ENCODE measurements around the gene MDK.
"Not testable (repeated sequence)": the region's sequence is repeated elsewhere in the genome, so short reads cannot be mapped to it uniquely, and the experiment has no call there.

Gene MDK

DNA sequence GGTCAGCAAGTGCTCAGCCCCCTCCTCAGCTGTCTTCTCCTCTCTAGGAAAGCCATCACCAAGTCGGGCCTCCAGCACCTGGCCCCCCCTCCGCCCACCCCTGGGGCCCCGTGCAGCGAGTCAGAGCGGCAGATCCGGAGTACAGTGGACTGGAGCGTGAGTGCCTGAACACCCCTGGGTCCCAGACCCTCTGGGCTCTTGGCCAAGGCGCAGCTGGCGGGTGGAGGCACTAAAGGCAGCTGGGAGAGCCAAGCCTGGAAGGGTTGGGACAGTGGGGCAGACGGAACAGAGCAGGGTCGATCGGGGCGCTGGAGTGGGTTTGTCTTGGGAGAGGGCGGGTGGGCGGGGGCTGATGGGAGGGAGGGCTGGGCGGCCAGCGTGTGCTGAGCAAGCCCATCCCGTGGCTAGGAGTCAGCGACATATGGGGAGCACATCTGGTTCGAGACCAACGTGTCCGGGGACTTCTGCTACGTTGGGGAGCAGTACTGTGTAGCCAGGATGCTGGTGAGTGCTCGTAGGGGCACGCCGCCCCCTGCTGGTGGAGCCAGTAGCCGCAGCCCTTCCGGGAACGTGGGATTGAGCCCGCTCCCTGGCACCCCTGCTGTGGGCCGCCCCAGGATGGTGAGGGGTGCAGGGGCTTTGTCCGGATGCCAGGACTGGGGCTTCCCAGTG, 14.1 kb upstream of the MDK start:
- peak; percentile 66 for DNase-seq (ENCODE audit: low spot score)

DNA sequence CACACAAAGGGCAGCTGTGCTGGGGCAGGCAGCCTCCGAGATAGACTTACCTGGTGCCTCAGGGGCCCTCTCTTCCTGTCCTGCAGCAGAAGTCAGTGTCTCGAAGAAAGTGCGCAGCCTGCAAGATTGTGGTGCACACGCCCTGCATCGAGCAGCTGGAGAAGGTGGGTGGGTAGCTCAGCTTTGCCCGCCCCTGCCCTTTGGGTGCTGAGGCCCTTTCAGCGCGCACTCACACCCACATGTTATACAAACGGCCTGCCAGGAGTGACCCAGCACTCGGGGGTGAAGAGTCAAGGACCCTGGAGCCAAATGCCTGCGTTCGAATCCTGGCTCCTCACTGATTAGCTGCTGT, 13.6 kb upstream of the MDK start:
- DNase-seq (ENCODE audit: low spot score) = no peak

DNA sequence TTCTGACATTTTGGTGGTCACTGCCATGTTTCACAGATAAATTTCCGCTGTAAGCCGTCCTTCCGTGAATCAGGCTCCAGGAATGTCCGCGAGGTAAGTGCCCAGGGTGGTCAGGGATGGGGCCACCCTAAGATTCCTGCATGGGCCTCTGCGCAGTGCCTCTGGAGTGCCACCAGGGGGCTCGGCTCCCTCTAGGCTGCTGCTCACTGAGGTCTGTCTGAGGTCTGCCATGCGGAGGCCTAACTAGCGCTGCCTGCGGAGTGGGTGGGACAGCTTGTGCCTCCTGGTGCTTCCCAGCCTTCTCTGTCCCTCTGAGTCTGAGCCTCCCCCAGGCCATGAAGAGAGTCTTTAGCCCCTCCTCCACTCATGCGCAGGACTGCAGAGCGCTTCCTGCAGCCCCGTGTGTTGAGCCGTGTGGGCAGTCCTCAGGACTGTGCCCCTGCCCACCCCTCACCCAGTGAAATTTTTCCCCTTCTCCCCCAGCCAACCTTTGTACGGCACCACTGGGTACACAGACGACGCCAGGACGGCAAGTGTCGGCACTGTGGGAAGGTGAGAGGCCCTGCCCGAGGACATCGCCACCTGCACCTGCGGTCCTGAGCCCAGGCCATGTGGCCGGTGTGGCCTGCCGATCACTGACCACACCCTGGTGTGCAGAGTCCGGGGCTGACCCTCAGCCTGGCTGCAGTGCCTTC, 11.9 kb upstream of the MDK start:
- DNase-seq (ENCODE audit: low spot score) = peak; percentile 63

DNA sequence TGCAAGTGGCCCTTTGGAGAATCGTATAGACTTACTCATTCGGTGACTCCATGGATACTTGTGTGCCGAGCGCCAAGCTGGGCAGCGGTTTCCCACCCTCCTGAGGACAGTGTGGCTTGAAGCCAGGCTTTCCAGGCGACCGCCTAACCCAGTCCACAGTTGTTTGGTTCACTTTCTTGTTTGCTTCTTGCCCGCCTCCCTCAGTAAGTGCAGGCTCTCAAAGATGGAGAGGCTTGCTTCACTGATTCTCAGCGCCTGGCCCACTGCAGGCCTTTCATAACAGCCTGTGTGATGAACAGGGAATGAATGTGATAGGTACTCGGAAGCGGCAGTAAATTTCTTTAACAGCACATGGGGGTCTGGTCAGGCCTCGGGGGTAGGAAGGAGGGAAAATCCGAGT, 11.2 kb upstream of the MDK start:
- DNase-seq (ENCODE audit: low spot score) = no peak

DNA sequence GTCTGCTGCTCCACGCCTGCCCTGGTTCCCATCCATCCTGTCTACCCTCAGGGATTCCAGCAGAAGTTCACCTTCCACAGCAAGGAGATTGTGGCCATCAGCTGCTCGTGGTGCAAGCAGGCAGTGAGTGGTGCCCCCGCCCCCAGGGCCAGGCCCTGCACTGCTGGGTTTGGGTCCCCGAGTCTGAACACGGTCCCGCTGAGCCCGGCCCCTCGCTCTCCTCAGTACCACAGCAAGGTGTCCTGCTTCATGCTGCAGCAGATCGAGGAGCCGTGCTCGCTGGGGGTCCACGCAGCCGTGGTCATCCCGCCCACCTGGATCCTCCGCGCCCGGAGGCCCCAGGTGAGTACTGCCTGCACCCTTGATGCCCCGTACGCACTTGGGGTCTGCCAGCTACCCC, 10.2 kb upstream of the MDK start:
- not testable (repeated sequence) for DNase-seq (ENCODE audit: low spot score)

DNA sequence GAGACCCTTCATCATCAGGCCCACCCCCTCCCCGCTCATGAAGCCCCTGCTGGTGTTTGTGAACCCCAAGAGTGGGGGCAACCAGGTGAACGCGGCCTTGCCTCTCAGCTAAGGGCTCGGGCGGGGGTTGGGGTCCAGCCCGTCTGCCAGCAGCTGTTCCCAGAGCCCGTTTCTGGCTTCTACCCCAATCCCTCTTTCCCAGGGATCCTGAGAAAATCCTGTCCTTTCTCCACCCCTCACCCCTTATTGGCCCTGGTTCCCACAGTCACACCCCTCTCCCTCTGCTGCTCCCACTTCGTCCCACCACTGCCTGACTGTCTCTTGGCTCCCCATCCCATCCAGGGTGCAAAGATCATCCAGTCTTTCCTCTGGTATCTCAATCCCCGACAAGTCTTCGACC, 9.4 kb upstream of the MDK start:
- DNase-seq (ENCODE audit: low spot score) = no peak

DNA sequence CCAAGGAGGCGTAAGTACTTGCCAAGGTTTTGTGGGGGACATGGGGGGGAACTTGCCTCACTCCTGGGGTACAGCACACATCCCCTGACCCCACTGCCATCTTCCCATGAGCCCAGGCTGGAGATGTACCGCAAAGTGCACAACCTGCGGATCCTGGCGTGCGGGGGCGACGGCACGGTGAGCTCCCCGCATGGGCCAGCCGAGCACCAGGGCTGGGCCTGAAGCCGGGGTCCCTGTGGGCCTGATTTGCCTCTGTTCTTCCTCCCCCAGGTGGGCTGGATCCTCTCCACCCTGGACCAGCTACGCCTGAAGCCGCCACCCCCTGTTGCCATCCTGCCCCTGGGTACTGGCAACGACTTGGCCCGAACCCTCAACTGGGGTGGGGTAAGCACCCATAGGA, 9.0 kb upstream of the MDK start:
- not testable (repeated sequence) for DNase-seq (ENCODE audit: low spot score)

DNA sequence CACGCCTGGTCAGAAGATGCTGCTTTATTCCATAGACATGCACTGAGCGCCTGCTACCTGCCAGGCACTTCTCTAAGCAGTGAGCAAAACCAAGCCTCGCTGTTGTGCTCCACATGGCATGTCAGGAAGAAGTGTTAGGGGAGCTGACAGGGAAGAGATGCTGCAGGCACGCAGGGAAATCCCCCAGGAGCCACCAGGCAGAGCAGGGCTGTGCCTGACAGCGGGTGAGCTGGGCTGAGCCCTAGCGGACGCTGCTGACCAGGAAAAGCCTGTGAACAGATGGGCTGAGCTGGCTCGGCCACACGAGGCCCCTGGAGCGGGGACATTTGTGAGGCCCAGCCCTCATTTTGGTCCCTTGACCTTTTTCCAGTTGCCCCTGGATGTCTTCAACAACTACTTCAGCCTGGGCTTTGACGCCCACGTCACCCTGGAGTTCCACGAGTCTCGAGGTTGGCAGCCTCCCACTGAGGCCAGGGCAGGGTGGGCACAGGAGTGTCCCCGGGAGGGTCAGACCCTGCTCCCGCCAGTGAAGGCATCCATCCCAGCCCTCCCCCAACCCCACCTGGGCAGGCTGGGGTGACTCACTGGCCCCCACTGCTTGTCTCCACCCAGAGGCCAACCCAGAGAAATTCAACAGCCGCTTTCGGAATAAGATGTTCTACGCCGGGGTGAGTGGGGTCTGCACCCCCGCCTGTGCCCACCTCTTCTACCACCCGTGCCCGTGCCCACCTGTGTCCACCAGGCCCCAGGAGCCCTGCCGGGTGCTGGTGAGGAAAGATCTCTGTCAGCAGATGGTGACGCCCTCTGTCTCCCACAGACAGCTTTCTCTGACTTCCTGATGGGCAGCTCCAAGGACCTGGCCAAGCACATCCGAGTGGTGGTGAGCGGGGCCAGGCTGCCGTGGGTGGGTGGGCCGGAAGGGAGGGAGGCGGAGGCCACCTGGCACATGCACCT, 7.4 kb upstream of the MDK start:
- DNase-seq (ENCODE audit: low spot score) = no peak

DNA sequence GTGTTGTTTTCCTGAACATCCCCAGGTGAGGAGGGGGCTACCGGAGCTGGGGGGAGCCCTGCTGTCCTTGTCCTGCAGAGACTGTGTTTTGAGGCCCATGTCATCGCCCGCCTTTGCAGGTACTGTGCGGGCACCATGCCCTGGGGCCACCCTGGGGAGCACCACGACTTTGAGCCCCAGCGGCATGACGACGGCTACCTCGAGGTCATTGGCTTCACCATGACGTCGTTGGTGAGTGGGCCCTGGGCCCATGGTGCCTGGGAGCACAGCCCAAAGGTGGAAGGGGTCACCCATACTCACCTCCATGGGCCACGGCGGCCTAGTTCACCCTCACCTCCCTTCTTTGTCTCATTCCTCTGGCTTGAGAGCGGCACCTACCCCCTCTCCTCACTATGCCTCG, 6.7 kb upstream of the MDK start:
- no peak for DNase-seq (ENCODE audit: low spot score)

DNA sequence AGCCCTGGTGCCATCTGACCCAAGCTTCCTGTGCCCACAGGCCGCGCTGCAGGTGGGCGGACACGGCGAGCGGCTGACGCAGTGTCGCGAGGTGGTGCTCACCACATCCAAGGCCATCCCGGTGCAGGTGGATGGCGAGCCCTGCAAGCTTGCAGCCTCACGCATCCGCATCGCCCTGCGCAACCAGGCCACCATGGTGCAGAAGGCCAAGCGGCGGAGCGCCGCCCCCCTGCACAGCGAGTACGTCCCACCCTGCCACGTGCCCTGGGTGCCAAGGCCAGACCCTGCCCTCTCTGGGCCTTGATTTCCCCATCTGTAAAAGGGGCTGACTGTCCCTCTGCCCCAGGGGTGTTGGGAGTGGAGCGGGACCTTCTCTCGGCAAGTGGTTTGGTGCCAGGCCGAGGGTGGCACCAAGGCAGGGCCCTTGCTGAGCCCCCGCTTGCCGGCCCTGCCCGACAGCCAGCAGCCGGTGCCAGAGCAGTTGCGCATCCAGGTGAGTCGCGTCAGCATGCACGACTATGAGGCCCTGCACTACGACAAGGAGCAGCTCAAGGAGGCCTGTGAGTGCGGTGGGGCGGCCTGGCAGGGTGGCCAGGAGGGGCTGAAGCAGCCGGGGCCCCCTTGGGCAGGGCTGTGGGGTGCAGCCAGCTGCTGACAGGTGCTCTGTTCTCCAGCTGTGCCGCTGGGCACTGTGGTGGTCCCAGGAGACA, 5.9 kb upstream of the MDK start:
- DNase-seq (ENCODE audit: low spot score) = no peak

DNA sequence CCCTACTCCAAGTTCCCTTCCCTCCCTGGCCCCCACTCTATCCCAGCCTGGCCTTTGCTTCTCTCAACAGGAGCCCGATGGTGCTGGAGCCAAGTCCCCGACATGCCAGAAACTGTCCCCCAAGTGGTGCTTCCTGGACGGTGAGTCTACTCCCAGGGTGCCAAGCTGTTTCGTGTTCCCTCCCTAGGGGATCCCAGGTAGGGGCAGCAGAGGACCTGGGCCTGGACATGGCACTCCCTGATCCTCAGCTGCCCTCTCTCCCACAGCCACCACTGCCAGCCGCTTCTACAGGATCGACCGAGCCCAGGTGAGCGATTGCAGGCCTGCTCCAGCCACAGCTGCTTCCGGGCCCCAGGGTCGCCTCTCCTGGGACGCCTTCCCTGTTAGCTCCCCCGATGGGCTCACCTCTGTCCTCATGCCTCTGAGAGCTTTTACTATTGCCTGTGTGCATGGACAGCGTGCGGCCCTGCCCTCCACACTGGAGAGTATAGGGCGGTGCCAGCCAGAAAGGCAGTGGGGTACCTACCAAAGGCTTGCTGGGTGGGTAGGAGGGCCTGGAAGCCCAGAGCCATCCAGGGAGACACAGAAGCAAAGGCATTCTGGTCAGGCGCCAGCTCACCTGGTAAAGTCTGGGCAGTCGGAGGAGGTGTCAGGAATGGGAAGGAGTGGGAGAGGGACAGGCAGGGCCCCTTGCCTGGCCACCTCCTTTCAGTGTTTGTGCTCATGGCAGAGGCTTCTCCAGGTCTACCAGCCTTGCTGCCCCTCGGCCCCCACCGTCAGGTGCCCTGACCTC, 5.0 kb upstream of the MDK start:
- no peak for DNase-seq (ENCODE audit: low spot score)

DNA sequence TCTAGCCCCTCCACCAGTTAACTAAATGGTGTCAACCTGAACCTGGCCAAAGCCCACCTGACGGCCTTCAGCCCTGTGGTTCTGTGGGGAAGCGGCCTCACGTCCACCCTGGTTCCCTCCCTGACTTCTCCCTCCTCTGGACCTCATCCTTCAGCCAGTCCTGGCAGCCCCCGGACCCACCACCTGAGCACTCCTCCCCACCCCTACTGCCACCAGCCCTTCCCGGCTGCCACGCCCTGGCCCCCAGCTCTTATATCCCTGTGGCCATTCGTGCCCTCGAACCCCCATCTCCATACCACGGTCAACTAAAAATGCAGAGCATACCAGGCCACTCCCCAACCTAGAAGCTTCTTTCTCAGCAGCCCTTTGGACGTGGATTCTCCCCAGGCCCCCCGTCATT, 4.2 kb upstream of the MDK start:
- no peak for DNase-seq (ENCODE audit: low spot score)

DNA sequence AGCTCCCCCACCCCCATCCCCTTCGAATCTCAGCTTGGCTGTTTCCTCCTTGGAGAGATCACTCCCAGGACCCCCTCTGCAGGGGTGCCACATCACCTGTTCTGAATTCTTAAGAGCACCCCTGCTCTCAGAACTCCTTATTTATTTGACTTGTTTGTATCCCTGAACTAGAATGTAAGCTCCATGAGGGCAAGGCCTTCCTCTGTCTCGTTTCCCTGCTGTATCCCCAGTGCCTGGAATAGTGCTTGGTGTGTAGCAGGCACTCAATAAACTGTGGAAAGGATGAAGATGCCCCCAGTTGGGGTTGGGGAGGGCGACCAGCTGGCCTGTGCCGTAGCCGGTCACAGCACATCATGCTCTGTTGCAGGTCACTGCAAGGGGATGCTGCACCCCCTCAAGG, 3.6 kb upstream of the MDK start:
- DNase-seq (ENCODE audit: low spot score) = no peak

DNA sequence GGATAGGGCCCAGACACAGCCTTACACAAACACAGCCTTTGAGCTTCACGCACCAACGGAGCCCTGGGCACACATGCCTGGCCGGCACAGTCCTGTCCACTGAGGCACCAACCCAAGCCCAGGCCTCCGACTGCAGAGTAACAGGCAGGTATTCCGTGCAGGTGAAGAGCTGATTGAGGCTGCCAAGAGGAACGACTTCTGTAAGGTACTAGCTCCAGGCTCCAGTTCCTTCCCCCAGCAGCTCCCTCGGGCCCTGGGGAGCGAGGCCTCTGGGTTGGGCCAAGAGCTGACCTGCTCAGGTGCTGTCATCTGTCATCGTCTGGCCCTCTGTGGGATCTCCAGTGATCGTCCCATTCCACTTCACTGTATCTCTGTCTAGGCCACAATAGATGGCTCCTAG, 3.2 kb upstream of the MDK start:
- no peak for DNase-seq (ENCODE audit: low spot score)

DNA sequence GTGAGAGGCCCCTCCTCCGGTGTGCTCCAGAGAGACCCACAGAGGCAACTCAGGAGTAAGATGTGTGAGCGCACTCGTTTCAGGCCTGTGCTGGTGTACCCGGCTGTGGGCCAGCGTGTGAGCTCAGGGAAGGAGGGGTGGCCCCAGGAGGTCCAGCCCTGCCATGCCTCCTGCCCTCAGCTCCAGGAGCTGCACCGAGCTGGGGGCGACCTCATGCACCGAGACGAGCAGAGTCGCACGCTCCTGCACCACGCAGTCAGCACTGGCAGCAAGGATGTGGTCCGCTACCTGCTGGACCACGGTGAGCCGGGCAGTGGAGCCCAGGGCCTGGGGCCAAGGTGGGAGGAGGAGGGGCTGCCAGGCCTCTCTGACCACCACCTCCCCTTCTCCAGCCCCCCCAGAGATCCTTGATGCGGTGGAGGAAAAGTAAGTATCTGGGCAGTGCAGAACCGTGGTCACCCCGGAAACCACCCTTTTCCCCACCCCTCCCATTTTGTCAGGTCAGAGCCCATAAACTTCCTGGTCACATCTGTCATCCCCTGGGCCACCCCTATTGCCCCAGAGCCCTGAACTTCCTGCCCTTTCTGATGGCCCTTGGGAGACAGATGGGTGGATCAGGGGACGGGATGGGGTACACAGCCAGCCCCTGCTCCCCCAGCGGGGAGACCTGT, 2.5 kb upstream of the MDK start:
- DNase-seq (ENCODE audit: low spot score) = no peak

DNA sequence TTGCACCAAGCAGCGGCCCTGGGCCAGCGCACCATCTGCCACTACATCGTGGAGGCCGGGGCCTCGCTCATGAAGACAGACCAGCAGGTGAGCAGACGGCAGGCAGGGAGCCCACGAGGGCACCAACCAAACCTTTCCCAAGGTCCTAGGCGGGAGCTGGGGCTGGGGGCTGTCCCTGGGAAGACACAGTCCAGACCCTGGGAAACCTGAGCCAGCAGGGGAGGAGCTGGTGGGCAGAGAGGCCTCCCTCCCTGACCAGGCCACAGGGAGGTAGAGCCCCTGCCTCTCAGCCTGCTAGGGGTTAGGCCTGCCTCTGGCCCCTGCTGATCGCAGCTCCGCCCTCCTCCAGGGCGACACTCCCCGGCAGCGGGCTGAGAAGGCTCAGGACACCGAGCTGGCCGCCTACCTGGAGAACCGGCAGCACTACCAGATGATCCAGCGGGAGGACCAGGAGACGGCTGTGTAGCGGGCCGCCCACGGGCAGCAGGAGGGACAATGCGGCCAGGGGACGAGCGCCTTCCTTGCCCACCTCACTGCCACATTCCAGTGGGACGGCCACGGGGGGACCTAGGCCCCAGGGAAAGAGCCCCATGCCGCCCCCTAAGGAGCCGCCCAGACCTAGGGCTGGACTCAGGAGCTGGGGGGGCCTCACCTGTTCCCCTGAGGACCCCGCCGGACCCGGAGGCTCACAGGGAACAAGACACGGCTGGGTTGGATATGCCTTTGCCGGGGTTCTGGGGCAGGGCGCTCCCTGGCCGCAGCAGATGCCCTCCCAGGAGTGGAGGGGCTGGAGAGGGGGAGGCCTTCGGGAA, 1.8 kb upstream of the MDK start:
- DNase-seq (ENCODE audit: low spot score) = not testable (repeated sequence)

DNA sequence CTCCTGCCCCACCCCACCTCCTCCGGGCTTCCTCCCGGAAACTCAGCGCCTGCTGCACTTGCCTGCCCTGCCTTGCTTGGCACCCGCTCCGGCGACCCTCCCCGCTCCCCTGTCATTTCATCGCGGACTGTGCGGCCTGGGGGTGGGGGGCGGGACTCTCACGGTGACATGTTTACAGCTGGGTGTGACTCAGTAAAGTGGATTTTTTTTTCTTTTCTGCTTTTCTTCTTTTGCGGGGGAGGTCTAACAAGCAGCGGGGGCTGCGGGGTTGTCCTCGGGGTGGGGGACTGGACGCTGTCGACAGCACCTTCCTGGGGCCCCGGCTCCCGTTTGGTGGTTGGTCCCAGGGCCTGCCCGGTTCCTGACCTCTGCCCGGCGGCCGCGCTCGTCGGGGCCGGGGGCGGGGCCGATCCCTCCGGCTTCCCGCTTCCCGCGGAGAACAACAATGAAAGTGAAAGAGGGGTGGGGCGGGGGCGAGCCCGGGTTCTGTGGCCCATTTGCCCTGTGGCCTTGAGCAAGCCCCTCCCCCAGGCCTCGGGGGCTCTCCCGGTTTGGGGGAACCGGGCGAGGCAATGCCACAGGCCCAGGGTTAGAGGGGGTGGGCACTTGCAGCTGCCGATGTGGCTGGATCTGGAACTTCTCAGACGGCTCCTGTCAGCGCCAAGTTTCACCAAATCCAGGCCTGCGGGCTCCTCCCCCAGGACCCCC, 975 bp upstream of the MDK start:
- DNase-seq (ENCODE audit: low spot score) = peak; percentile 51

DNA sequence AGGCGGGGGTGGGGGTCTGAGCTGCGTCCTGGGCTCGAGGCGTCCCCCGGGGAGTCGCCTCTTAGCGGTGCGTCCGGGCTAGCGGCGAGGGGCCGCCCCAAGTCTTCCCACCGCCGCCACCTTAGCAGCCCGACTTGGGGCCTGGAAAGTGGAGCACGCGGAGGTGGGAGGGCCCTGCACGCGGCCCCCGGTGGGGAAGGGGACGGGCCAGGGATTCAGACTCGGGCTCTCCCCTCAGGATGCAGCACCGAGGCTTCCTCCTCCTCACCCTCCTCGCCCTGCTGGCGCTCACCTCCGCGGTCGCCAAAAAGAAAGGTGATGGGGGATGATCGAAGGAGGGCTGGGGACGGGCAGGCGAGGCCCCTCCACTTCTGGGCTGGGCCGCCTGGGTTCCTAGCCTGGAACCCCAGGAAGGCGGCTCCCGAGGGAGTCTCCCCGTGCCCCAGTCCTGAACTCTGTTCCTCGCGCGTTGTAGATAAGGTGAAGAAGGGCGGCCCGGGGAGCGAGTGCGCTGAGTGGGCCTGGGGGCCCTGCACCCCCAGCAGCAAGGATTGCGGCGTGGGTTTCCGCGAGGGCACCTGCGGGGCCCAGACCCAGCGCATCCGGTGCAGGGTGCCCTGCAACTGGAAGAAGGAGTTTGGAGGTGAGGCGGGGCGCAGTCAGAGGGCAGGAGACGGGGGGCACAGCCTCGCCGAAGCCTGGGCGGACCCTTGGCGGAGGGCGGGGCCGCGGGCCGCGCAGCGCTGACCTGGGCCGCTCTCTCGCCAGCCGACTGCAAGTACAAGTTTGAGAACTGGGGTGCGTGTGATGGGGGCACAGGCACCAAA, 563 bp downstream of the MDK start:
- DNase-seq (ENCODE audit: low spot score) = no peak
